HG03175 (cell line): ENCODE results near the gene CAMTA1.

Experiments
- ATAC-seq: cut with Tn5 transposase; IDR thresholded peaks from one replicate; pipeline ENCODE4 v1.9.1; 2021; ENCODE audit warnings: mild to moderate bottlenecking, moderate library complexity; ENCODE audit not compliant: unreplicated experiment

CAMTA1 gene

DNA sequence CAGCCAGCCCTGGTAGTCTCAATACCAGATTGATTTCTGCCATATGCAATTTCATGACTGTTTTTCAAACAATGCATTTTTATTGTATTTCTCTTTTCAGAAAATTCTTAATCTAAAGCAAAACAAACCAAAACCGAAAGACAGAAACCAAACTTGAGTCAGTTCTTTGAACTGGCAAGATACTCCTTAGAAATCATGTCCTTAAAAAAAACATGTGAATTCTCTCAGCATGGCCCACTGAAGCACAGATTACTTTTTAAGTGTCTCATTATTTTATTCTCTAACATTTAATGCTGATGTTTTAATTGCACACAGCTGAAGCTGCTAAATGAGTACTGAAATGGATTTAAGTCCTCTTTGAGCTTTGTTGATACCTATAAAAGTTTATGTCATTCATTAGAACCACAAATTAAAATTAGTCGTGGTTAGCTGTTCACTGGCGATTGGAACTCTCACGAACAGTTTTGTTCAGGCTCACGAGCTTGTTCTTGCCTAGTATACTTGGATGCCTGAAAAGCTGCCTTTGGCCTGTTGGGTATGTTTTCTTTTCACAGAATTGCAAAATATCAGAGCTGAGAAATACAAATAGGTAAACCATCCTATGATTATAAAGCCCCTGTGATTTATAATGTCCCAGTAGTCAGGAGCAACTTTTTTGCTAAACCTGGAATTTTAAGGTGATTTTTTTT, 87.5 kb downstream of the CAMTA1 start:
- ATAC-seq: no peak

DNA sequence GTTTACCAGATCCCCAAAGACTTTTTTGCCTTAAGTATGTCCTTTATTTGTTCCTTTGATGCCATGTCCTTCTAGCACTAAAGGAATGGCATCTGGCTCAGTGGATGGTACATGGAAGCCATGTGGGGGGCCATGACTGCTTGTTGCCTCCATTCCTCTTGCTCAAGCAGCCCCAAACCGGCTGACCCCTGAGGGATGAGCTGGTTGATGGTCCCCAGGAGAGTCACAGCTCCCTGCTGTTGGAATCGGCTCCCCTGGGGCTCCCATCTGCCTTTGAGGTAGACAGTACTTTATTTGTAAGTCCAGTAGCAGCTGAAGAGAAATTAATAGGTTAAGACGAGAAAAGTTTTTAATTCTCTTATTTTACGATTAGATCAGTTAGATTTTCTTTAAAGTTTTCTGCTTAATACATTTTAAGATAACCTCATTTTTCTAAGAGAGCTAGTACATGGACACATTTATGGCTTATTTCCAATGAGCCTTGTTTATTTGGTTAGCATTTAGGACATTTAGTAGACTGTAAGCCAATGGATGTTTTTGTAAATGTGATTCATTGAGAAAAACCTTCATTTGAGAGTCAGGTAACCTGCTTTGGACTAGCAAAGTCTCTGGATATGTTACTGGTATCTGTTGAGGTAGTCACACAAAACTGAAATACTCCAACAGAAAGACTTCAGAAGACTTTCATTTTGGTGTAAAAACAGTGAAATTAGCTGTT, 88.2 kb downstream of the CAMTA1 start:
- ATAC-seq: no peak

DNA sequence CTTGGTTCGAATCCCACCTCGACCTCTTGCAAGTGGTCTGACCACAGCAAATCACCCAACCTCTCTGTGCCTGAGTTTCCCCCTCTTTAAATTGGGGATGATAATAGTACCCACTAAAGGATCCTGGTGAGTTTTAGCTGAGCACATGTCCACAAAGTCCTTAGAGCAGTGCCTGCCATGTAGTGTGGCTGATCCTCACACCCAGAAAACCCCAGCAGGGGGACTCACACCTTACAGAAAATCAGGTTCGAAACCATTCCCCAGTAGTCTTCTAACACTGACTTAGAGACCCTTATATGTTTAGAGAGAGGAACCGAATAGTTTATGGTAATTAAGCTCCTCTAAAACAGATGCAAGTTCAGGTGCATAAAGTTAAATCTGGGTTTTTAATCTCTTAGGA, 89.0 kb downstream of the CAMTA1 start:
- ATAC-seq: no peak

DNA sequence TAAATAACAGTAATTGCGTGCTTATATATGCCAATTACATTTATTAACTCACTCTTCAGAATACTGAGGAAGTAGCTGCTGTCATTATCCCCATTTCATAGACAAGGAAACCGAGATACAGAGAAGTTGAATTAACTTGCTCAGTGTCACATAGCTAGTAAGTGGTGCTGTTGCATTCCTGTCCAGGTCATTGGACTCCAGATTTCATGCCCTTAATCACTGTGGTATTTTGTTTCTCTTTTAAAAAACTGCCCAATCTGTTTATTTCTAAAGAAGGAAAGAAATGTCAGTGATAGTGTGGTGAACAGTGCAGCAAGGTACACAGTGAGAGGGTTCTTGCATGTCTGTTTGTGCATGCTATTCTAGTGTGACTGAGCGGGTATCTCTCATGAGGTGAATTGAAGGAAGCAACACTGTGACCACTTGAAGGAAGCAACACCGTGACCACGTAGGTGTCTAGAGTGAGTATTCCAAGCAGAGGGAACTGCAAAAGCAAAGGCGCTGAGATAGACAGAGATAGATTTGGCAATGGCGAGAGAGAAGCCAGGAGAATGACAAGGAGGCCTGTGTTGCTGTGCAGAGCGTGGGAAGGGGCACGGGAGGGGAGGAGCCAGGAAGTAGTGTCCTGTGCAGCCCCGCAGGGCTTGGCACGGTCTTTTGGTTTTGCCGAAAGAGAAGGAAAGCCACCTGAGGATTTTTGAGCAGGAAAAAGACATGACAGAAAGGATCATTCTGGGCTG, 95.9 kb downstream of the CAMTA1 start:
- no peak for ATAC-seq

DNA sequence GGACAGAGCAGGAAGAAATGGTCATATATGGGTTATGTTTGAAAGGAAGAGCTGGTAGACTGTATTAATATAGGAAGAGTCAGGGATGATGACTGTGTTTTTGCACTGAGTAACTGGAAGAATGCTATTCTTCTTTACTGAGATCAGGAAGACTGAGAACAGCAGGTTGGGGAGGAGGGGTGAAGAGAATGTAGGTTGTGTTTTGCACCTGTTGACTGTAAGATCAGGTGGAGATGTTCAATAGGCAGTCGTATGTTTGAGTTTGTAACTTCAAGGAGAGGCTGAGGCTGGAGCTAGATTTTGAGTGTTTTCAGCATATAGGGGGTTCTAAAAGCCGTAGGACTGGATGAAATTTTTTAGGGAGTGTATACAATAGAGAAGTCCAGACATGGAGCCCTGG, 97.2 kb downstream of the CAMTA1 start:
- ATAC-seq: no peak

DNA sequence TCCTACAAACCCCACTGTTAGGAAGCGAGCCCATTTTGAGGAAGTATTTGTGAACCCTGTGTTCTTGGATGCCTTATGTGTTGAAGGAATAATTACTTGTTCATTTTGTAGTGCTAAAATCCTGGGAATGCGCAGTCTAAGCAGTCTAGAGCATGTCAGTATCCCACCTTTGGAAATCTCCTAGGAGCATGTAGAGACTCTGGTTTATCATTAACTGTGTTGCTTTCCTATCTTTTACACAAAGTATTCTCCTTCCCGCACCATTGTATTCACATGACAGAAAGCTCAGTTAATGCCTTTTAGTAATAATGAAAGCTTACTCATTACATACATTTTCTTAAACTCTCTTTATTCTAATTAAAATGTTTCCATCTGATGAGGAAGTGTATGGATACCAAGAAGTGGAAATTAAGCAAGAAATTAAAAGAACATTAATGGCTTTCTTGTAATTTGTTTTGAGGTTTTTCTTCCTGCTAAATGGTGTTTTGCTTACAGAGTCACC, 99.4 kb downstream of the CAMTA1 start:
- no peak for ATAC-seq

DNA sequence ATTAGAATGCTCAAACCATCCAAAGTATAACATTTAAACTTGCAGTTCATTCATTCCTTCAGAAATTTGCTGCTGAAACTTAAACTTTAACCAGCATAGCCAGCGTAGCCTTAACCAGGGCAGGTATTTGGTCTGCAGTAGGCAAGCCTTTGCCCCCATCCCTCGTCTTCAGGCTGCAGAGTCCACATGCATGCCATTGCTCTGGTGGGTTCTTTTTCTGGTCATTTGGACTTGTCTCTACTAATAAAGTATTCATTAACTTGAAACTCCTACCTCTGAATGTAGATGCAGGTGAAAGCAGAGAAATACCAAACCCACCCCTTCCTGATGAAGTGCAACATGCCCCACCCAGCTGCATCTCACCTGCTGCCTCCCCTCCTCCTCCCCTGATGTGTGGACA, 100.2 kb downstream of the CAMTA1 start:
- no peak for ATAC-seq

DNA sequence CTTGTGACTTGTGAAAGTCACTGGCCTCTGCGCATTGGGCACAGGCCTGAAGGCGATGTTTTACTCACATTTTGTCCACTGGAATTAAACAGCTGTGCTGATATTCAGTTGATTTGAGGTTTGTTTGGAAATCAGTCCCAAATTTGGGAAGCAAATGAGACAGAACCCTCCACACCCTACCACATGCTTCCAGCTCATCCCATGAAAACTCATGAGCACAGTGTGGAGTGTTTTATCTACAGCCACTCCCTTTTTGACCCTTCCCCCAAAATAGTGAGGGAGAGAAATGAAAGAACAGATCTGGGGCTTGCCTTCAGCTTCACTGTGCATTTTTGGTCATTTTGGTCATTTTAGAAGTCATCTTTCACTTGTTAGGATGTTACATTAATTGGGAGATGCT, 101.3 kb downstream of the CAMTA1 start:
- ATAC-seq: no peak

DNA sequence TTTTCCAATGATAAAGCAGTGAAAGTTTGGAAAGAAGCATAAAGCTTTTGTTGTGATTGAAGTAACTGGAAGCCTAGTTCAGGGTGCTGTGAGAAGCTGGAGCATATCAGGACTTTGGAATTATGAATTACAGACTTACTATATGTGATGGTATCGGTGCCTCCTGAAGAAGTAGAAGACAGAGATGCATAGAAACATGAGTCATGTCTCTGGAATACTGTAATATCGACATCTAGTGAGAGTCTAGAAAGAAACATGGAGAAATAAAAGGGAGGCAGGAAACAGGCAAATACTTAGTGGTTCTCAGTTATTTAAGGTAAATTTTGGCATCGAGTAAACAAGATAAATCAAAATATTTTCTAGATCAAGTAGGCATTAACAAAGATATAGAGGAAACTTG, 103.0 kb downstream of the CAMTA1 start:
- no peak for ATAC-seq

DNA sequence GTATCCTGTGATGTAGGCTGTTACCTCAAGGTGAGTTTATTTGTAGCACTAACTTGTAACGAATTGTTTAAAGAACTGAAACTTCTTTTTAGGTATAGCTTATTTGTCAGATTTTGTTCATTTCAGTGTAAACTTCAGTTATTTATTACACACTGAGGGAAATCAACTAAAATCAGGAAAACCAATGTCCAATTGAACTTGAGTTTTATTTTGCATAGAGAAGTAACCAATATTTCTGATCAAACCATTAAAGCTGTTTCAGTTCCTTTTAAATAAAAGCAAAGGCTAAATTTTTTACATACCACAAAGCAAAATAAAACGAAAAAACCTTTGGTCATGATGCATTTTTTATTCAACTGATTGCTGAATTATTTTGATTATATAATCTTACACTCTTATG, 103.6 kb downstream of the CAMTA1 start:
- ATAC-seq: no peak

DNA sequence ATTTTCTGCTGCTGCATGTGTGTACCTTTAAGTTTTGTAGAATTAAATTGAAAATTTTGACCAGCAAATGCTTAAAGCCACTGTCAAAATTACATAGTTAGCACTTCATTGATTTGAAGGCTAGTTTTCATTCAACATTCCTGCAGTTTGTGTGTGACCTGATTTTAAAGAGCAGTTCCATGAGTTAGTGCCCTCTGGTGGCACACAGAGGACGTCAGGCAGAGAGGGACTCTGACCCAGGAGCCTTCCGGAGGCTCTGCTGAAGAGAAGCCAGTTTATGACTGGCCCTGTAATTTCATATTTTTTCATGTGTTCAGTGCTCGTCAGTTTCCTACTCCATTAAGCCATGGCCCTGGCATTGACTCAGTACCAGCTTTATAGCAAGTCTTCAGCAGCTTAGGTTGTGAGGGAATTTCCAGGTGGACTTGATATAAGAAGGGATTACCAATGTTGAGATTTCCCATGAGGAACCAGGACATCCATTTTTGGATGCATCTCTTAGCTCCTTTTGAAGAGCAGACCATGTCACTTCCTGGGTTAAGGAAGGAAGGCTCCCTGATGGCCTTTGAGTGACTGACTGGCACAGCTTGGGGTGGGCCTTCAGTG, 104.7 kb downstream of the CAMTA1 start:
- no peak for ATAC-seq

DNA sequence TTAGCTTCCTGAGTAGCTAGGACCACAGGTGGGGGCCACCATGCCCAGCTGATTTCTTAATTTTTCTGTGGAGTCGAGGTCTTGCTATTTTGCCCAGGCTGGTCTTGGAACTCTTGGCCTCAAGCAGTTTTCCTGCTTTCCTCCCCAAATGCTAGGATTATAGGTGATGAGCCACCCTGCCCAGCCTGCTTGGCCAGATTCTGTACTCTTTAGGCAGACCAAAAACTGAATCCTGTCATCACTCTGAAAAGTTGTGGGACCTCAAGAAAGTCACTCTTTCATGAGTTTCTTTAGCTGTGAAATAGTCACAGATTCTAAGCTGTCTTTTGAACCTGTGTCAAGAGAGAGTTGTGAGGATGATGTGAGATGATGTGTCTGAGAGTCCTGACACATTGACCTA, 105.4 kb downstream of the CAMTA1 start:
- ATAC-seq: no peak

DNA sequence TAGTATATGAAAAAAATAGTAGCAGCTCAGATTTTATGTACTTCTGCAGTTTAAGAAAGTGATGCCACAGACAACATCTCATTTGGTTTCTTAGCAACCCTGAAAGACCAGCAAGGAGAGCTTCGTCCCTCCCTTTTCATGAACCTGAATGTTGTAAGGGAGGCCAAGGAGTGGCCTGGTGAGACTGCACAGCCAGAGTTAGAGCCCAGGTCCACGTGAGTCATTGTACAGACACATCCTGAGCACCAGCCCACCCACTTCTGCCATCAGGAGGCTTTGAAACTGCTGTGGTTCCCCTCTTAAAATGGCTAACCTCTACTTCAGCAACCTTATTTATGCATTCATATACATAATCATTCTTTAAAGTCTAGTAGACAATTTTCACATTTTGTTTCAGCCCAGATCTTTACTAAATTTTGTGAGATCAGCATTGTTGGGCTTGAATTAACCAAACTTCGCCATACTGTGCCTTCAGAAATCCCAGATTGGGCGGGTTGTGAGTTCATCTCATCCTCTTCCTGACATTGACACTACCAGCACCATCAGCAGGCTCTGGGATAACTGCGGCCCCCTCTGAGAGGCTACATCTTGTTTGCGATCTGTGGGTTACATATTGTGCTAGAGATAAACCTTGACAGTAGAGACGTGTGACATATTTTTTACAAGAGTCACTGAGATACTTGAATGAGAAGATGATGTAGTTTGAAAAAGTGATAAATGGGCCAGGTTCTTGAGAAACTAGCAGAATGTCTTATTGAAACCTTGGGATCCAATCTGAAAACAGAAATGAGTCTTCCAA, 106.7 kb downstream of the CAMTA1 start:
- no peak for ATAC-seq

DNA sequence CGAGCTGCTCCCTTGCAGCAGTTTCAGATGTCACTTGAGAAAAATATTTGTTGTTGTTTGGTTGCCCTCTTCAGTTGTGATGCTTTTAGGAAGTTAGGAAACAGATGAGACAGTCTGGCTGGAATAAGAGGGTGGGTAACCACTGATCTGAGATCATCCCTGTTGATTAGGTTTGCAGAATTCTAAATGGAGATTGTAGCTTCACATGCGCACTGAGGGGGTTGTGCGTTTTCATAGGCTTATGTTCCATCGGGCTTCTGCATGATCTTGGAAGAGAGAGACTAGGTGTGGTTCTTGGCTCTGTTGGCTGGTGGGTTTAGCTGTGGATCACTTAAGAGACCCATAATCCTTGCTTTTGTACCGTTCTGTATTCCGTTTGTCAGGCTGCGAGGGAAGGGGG, 108.1 kb downstream of the CAMTA1 start:
- no peak for ATAC-seq

DNA sequence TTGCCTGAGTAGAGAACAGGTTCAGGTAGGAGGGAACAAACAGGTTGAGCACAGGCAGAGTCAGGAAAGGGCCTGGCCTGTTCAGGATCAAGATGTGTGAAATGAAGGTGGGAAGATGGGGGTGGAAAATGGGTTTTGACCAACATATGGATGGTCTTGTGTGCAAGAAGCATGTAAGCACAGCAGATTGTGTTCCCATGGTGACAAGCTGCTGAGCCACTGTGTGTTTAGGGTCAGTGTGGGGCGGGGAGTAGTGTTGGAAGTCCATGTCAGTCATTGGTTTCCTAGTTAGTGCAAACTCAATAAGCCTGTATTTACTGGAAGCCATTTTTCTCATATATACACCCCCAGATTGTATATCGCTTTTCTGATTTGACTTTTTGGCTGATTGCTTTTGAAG, 111.9 kb downstream of the CAMTA1 start:
- no peak for ATAC-seq

DNA sequence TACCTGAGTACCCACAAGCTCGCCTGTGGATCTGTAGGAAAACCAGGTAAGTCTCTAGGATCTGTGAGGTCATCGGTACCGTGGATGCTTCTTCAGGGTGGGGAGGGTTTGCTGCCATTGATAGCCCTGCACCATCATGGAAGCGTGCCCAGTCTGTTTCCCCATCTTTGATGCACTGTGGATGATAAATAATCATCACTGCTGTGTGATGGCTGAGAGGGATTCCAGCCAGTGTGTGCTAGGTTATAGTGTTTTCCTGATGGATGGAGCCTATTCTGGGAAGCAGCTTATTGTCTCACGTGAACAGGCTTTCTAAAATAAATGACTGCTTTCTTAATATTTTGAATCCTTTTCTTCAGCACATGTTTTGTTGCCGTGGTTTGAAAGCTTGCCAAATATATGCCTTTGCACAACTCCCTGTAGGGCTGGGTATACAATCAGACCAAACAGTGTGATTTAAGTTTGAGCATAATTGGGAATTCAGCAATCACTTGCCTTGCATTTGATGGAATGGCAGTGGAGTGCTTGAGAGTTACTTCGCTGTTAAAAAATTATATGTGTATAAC, 113.8 kb downstream of the CAMTA1 start:
- no peak for ATAC-seq

DNA sequence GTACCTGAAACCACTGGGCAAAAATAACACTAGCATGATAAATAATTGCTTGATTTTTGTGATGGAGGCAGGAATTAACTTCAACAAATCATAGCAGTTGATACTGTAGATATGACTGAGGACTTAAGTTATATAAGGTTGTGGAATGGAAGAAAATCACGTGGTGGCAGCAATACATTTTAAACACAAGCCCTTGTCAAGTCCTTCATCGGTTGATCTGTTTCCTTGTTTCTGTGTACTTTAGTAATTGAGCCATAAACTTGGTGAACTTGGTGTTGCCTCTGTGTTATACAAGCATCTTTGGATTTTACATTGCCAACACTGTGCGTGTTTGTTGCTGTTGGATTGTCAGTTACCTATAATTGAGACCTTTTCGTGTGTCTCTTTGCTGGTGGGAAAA, 114.4 kb downstream of the CAMTA1 start:
- no peak for ATAC-seq

DNA sequence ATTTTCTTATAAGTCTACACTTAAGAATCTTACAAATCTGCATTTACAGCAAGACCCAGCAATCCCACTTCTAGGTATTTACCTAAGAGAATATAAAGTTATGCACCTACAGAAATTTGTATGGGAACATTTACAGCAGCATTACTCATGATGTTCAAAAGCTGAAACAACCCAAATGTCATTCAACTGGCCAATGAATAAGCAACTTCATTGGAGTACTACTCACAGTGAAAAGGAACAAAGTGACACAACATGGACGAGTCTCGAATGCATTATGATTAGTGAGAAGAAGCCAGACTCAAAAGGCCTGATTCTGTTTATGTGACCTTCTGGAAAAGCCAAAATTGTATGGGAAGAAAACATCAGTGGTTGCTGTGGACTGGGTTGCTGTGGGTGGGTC, 116.9 kb downstream of the CAMTA1 start:
- no peak for ATAC-seq

DNA sequence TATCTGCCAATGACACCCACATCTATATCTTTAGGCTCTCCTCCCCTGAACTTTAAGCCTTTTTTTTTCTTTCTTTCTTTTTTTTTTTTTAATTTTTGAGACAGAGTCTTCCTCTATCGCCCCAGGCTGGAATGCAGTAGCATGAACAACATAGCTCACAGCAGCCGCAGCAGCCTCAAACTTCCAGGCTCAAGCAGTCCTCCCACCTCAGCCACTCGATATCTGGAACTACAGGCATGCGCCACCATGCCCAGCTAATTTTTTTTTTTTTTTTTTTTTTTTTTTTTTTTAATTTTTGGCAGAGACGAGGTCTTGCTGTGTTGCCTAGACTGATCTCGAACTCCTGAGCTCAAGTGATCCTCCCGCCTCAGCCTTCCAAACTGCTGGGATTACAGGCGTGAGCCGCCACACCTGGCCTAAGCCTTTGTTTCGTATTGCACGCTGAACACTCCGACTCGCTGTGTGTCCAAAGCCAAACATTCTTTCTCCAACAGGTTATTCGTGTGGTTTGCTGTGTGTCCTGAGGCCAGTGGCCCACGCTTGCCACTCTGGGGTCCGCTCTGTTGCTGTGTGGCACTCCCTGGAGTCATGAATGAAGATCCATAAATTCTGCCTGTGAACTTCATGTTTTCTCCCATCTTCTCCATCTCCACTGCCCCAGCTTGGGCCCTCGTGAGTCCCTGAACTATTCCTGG, 119.4 kb downstream of the CAMTA1 start:
- ATAC-seq: no peak

DNA sequence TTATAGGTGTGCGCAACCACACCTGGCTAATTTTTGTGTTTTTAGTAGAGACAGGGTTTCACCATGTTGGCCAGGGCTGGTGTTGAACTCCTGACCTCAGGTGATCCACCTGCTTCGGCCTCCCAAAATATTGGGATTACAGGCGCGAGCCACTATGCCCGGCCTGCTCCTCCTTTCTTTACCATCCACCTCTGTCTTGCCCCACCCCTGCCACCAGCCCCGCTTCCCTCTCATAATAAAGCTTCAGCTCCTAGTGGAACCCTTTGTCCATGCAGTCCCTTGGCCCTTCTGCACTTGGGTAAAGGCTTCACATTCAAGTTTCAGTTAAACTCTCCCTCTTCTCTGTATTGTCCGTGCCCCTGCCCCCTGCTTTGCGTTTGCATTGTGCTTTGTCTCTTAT, 120.1 kb downstream of the CAMTA1 start:
- no peak for ATAC-seq
